Activated CD4-positive, alpha-beta T cell treated with anti-CD3 and anti-CD28 coated beads, Interleukin-10, Interleukin-2, amounts not matched to agents 100 ng/mL and 50 ng/mL, durations not matched to agents 16 hours and 8 hours (primary cell): ENCODE measurements around the gene GNB1L.
"Not testable (repeated sequence)": the region's sequence is repeated elsewhere in the genome, so short reads cannot be mapped to it uniquely, and the experiment has no call there.

Experiments
- DNase-seq: peaks from one replicate; pipeline ENCODE4 v3.0.0-alpha.2; 2020

GNB1L gene

DNA sequence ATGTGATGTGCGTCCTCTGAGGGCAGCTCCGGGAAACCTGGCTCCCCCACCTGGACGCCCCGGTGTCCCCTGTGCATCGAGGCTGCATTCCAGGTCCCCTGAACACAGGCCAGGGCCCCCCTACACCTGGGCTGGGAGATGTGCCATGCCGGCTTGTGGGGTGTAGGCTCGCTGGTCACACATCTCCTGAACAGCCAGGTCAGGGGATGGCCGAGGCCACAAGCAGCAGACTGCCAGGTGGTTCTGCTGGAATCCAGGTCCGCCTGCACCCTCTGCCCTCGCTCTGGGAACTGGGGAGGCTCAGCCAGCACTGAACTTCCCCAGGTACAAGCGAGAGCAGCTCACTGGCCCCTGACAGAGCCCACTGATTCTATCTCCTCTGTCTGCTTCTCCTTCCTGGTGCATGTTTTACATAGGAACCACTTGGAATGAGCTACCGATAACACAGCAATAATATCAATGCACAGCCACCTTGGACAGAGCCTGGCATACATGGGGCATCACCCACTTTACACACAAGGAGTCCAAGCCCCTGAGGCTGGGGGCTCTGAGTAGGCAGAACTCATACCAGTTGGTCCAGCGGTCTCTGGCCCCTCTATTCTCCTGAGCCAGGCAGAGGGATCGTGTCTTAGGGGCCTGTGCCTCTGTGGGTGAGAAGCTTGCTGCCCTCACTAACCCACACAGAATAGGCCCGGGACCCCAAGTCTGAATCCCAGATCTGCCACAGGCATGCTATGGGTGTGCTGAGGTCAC lies 47.3 kb downstream of the GNB1L start:
- no peak for DNase-seq

DNA sequence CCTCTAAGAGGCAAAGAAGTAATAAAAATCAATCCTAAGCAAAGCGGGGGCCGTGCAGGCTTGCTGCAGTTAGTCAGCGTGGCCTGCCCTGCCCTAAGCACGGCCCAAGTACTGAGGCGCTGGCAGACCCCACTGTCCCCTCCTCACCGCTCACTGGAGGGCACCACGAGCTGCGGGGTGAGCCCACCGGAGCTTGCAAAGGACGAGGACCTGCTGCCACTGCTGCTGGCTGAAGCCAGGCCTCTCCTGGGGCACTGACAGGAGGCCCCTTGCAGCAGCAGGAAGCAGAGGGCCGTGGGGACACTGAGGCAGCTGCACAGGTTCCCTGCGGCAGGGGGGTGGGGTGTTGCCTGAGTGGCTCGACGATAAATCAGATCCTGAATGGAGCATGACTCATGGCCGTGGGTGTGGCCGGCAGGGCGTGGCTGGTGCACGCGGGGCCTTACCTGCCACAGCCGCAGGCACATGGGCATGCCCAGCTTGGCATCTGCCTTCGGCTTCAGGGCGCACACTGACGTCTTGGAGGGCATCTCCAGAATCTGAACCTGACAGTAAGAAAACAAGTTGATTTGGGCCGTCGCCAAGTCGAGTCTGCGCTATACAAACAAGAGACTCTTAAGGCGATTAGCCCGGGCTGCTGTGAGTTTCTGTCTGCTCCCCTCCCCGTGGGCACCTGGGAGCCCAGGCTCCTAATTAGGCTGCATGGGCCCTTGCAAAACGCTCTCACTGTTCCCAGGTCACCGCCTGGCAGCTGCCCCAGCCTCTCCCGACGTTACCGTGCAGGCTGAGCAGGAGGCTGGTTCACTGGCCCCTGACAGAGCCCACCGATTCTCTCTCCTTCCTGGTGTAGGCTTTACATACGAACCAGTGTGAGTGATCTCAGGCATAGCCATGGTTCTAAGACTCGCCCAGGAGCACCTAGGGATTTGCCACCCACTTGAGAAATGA lies 48.2 kb downstream of the GNB1L start:
- DNase-seq: no peak

DNA sequence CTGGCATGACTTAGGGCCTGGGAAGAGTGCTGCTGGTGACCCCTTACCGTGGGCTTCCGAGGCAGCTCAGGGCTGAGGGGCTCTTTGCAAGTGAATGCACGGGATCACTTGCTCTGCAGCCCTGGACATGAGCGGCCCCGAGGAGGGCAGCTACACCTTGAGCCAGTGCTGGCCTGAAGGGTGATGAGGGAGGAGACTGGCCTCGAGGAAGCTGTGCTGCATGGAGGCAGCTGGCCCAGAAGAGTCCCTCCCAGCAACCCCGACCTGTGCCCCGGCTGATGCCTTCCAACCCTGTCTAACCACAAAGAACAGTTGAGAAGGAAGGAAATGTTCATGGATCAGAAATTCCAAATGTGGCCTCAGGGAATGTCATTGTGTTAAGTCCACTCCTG lies 48.9 kb downstream of the GNB1L start:
- DNase-seq: no peak

DNA sequence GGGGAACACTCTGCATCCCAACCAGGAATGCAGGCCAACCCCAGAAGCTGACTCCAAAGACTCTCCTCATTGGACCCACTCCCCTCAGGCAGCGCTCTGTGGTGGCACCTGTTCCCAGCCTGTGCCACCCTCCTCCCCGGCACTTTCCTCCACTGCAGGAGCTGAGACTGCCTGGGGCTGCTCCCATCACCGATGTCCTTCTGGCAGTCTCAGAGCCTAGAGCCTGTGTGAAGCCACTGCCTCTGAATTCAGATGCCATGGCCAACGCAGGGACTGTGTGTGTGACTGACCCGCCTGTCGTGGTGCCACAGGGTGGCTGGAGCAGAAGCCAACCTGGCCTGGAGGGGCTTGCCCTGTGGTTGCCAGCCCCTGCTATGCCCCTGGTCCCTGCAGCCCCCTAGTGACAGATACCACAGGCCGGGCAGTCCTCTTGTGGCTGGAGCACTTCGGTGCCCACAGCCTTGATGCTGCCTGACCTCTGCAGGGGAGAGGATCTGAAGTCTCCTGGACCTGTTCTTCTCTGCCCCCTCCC lies 50.9 kb downstream of the GNB1L start:
- no peak for DNase-seq

DNA sequence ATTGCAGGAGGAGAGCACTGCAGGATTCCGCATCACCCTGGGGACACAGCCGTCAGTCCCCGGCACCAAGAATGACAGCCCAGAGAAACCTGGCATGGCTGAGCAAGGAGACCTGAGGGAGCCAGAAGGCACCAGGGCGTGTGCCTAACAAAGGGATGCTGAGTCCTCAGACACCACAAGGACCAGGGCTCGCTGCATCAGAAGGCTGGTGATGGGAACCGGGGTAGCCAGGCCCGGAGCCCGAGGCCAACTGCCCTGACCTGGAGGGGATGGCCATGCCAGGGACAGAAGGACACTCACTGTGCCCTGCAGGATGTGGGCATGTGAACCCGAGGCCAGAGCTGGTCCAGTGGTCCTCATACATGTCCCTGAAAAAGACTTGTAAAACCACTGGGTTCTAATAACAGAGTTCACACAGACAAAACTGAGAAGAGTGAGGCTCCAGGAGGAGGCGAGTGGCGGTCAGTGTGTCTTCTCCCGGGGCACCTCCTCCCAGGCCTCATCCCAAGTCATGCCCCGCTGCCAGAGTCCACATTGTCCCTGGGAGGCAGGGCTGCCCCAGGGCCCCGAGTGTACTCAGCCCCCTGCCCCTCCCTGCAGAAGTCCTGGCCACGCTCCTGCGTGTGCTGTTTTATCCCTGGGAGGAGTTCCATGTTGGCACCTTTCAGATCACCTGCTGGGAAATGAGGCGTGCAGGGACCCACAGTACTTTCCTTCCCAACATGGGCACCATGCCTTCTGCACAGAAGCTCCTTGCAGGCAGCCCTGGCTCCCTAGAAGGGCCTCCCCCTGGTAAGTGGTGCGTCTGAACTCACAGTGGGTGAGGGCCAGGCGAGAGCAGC lies 51.6 kb downstream of the GNB1L start:
- no peak for DNase-seq

DNA sequence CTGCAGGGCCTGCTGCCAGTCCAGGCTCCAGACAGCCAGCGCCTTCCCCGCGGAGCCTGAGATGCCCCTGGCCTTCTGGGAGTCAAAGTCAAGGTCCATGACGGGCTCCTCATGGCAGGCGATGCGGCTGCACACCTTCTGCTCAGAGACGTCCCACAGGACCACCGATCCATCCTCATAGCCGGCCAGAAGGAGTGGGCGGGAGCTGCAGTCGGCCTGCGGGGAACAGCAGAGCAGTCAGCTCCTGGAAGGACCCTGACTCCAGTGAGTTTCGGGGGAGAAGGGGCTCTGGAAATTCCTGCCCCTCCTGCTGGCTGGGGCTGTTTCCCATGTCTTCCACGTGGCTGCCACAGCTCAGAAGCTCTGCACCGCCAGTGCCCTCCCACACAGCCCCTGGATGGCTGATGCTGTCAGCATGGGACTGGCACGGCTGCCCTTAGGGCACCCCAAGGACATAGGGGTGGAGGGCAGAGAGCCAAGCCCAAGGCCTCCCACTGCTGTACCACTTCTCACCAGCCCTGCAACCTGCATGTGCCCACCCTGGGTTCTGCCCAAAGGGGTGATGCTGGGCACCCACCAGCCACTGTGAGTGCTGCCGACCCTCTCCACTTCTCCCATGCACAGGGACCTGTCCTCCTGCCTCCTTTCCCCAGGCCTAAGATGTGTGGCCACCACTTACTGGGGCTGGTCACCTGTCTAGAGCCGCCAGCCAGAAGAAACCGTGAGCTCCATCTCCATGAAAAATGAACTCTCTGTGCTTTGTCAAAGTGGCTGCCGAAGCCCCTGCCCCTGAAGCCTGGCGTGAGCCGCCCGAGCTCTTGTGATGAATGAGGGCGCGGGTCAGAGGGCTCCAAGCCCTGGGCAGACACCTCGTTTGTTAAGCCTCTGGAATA lies 52.4 kb downstream of the GNB1L start:
- DNase-seq: no peak

DNA sequence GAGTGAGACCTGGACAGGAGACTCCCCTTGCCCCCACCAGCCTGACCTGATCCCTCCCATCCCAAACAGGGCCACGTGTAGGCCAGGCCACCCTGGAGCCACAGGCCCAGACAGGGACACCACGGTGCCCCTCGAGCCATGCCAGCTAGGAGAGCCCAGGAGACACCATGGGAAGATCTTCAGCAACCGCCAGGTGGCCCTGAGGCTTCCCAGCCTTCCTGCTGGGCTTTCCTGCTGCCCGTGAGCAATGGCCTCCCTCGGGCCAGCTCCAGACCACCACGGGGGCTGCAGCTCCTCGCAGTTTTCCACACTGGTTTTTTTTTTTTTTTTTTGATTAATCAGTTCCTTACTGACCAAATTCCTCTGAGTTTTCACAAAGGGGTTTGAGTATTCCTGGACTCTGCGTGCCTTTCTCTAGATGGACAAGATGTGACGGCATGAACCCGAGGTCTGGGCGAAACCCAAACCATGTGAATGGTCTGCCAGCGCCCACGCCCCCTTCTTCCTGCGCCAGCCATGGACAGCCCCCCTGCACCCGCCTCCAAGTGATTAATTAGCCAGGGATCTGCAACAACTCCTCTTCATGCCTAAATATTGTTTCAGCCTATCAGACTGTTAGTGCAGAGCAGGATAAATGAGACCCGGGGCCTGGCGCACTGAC lies 53.2 kb downstream of the GNB1L start:
- DNase-seq: no peak

DNA sequence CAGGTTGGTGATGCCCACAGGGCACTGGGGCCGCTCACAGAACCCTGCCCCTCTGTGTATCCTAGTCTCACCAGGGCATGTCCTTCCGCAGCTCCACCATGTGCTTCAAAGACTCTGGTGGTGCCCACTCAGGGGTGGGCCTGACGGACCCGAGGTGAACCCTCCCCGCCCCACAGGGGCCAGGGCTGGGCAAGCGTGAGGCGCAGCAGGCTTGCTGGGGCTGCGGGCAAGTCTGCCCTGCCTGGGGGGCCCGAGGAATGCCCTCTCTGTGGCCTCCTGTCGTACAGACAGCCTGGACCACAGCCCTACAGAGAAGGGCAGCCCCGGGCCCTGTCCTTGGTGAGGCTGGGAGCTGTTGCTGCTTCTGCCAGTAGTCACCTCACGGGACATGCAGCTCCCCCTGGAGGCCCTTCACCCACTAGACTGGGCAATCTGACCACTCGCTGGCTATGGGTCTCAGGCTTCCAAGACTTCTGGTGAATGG lies 53.9 kb downstream of the GNB1L start:
- no peak for DNase-seq

DNA sequence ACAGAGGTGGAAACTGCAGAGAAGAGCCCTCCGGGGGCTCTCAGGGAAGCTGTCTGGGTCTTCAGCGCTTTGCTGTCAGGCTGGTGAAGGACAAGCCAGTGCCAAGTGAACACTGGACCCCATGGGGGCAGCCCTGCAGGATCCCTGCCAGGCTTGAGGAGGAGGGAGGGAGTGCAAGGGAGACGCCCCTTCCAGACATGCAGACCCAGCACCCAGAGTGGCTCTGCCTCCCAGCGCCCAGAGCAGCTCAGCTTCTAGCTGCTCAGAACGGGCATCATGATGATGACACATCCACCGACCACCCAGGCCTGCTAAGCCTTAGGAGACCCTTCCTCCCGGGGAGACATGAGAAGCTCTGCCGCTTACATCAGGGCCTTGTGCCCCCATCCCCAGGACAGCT lies 54.4 kb downstream of the GNB1L start:
- DNase-seq: no peak

DNA sequence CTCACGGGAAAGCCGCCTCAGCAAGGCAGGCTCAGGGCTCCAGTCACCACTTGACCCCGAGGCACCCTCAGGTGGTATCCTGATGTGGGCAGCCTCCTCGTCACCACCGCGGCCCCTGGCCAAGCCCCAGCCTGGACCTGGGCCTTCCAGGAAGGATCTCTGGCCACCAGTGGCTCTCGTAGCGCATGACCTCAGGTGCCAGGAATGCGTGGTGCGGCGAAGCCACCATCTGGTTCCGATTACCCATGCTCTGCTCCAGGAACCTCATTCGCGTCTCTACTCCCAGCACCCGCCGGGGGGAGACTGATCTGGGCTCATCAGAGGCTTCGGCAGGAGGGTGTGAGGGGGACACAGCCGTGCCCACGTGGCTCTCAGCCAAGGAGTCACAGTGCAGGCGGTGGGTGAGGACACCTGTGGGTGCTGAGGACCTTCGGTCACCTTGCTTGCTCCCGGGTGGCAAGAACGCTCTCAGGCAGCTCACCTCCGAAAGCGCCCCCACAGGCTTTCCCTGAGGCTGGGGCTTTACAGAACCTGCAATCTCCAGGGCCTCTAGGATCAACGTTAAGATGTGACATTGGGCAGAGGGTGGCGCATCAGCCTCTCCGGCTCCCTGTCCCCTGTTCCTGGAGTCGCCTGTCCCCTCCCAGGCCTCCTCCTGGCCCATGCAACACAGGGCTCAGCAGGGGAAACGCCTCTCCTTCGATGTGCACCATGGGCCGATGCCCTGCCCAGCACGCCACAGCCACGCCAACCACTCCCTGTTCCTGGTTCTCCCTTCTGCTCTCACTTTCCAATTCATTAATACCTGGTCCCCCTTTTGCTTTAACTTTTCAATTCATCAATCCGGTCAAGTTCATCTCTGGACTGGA lies 55.1 kb downstream of the GNB1L start:
- no peak for DNase-seq

DNA sequence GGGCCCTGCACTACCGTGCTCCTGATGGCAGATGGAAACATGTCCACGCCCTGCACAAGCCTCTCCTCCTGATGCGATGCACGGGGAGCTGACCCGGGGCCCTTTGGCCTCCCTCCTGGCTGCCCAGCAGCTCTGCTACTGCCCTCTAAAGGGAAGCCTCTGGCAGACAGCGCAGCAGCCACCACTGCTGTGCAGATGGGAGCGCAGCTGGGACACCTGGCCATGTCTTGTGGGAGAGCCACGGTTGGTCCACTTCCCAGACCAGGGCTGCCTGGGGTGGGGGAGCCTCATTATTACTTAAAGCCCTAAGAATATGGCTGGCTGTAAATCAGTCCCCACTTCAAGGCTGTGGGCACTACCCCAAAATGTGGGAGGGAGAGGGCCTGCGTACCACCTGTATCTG lies 55.8 kb downstream of the GNB1L start:
- DNase-seq: no peak

DNA sequence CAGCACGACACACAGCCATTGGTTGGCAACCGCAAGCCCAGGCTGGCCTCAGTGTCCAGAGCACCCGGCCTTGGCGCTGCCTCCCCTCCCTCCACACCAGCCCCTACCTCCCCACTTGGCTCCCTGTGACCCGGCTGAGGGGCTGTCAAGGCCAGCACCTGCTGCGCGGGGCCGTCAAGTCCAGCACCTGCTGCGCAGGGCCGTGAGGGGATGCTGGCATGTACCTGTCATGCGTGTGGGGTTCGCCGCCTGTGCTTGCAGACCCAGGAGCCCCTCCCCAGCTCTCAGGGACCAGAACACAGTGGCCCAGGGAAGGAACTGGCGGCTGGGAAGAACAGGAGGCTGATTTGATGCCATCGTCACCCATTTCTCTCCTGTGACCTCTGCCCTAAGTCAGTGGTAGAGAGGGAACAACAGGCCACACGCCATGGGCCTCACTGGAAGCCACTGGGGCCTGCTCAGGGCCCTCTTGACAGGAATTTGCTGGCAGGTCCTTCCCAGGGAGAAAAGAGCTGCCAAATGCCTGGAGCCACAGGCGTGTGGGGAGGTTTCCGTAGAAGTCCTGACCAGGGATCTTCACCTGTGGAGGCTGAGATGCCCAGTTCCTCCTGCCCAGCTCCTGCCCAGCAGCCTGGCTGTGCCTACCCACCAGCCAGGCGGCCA lies 56.5 kb downstream of the GNB1L start:
- no peak for DNase-seq

DNA sequence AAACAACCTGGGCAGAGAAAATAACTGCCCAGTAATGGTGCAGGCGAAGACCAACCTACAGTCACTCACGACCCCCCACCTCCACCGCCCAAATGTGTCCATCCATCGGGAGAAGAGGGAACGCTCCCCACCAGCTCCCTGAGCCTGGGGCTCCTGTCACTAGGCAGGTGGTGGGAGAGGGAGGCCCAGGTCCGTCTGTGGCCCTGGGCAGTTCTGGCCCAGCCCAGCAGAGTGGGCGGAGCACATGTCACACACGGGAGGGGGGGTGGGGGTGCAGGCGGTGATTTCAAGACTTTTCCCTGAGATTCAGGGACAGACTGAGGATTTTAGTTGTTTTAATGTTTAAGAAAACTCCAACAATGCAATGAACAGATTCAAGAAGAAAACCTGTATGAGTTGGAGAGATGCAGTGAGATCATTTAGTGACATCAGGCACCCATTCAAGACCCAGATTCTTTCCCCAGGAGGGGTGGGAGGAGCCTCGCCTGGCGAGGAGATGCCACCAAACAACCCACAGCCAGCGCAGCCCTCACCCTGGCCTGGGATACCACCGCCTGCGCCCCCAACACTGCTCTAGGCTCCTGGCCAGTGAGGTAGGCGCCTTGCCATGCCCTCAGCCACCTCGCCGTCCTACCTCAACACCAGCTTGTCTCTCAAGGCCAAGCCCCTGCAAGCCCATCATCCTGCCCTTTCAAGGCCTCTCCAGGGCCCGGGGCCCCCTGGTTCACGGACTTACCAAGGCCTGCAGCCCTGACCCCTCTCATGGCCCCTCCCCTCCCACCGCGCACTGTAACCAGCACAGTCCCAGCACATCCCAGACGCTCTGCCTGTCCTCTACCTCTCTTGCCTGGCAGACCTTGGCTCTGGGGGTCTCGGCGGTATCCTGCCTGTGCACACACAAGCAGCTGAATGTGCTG lies 57.3 kb downstream of the GNB1L start:
- no peak for DNase-seq

DNA sequence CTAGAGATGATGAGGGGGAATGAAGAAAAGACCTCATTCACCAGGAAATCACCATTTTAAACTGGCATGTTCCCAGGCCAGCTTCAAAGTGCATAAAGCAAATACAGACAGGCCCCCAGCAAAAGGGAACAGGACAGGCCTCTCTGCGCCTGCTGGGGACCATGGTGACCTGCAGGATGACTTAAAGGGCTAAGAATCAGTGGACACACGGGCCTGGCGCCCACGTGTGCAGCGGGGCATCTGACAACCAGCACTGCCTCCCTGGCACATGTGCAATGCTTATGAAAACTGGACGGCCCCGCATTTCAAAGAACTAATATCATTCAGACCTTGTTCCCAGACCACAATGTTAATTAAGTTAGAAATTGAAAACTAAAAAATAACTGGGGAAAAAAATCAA lies 58.5 kb downstream of the GNB1L start:
- DNase-seq: no peak

DNA sequence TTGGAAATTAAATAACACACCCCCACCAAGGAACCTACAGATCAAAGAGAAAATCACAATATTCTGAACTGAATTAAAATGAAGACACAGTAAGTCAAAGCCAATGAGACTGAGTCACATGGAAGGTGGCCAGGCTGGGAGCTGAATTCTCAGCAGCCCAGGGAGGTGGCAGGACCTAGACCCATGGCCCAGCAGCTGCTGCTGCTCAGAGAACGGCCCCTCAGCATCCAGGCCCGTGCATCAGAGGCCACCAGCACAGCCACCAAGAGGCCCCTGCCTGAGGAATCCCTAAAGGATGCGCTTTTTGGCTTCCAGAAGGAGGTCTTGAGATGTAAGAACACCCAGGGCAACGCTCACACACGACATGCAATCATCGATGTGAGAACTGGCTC lies 59.1 kb downstream of the GNB1L start:
- DNase-seq: no peak

DNA sequence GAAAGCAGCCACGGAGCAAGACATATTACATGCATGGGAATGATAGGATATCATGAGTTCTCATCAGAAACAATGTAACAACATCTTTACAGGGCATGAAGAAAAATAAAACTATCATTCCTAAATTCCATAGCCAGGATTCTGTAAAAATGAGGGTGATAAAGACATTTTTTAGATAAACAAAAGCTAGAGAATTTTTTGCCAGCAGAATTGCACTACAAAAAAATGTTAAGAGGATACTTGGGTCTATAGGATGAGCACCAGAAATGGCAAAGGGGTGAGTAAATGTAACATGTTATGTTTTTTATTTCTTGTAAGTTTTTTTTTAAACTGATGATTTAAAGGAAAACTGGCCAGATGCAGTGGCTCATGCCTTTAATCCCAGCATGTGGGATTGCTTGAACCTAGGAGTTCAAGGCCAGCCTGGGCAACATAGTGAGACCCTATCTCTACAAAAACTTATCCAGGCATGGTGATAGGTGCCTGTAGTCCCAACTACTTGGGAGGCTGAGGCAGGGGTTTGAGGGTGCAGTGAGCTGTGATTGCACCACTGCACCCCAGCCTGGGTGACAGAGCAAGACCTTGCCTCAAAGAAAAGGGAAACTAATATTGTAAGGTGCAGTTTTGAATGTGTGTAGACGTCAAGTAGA lies 60.9 kb downstream of the GNB1L start:
- no peak for DNase-seq

DNA sequence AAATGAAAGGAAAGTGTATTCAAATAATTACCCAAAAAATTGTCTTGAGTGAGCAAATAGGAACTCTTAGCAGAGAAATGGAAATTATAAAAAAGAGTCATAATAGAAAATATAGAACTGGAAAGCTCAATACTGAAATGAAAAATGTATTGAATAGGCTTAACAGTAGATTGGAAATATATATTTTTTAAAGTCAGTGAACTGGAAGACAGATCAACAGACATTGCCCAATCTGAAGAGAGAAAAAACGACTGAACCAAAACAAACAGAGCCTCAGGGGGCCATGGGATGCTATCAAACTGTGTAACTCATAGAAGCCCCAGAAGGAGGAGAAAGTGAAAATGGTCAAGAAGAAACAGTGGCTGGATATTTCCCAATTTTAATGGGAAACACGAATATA lies 61.5 kb downstream of the GNB1L start:
- no peak for DNase-seq

DNA sequence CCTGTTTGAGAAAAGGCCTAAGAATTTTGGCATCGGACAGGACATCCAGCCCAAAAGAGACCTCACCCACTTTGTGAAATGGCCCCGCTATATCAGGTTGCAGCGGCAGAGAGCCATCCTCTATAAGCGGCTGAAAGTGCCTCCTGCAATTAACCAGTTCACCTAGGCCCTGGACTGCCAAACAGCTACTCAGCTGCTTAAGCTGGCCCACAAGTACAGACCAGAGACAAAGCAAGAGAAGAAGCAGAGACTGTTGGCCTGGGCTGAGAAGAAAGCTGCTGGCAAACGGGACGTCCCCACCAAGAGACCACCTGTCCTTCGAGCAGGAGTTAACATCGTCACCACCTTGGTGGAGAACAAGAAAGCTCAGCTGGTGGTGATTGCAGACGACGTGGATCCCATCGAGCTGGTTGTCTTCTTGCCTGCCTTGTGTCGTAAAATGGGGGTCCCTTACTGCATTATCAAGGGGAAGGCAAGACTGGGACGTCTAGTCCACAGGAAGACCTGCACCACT lies 62.2 kb downstream of the GNB1L start:
- not testable (repeated sequence) for DNase-seq
